SK-N-MC (cell line): ENCODE results near the gene IL1F10.

Experiments
- EZH2 ChIP-seq: fragments of 200-600 bp; sonication (generic); IDR thresholded peaks from one replicate; pipeline ENCODE4 v1.6.1; 2017; ENCODE audit warnings: antibody characterized with exemption
- FOXP2 ChIP-seq: optimal IDR thresholded peaks from 2 replicates; pipeline ENCODE3; 2011; ENCODE audit warnings: mild to moderate bottlenecking, moderate library complexity; ENCODE audit not compliant: insufficient read depth; ENCODE audit errors: extremely low read length, control extremely low read depth
- POLR2AphosphoS5 ChIP-seq: IDR thresholded peaks from 2 replicates; pipeline ENCODE4 v1.6.1; 2012; ENCODE audit warnings: mild to moderate bottlenecking, low read depth, low read length, borderline replicate concordance

DNA sequence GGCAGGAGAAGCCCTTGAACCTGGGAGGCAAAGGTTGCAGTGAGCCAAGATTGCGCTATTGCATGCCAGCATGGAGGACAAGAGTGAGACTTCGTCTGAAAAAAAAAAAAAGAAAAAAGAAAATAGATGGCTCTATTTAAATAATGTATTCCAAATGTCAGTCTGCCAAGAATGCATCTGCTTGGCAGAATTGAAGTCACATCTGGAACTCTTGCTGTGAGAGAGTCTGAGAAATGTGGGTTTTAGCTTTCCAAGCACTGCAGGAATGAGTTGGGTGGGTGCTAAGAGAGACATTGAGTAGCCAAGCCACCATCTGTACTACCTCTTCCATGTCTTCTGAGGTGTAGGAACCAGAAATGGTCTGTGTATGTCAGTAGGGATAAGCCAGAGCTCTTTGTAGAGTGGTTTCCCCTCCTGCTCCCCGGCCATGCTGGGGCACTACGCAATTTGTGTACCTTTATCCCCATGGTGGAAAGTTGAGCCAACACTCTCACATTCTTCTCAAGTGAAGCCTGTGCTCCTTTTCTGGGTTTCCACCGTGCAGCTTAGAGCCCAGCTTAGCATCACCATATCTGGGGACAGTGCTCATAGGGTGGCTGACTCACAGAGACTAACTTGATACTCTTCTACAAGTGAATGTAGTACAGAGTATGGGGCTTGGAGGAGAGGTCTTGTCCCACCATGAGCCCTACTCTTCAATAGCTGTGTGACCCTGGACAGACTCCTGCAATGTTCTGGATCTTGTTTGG is 25.3 kb downstream of the IL1F10 start:
- TF ChIP-seq POLR2AphosphoS5 (no peak), EZH2 (no peak), FOXP2 (no peak)
